K562 (cell line): ENCODE results near the gene LAP3.

Experiments used
- CREM ChIP-seq: IDR thresholded peaks from 2 replicates; pipeline ENCODE4 v1.6.1; 2014; ENCODE audit warnings: antibody characterized with exemption, low read depth
- HES1 ChIP-seq: fragments of 450-650 bp; IDR thresholded peaks from 2 replicates; pipeline ENCODE4 v1.6.1; 2016; ENCODE audit warnings: low read depth, mild to moderate bottlenecking, moderate library complexity
- PHF20 ChIP-seq: fragments of 450-650 bp; IDR thresholded peaks from 2 replicates; pipeline ENCODE4 v1.6.1; 2018; ENCODE audit not compliant: partially characterized antibody
- POLR2H ChIP-seq: IDR thresholded peaks from 2 replicates; pipeline ENCODE4 v1.6.1; 2016; ENCODE audit warnings: missing genetic modification characterization, low read depth, mild to moderate bottlenecking, control low read depth, missing compliant biosample characterization, moderate library complexity
- RREB1 ChIP-seq: fragments of 250-450 bp; sonication (Bioruptor Pico); IDR thresholded peaks from 2 replicates; pipeline ENCODE4 v1.4.0; 2020
- SIN3A ChIP-seq, 2 experiments: fragments of 150-350 bp in 1 of 2; IDR thresholded peaks; 2 replicates each; pipeline ENCODE4 v1.6.1; 2011 to 2016; ENCODE audit warnings: borderline replicate concordance in 2 of 2, low read depth in 2 of 2, low read length in 2 of 2, mild to moderate bottlenecking in 2 of 2, moderate library complexity in 2 of 2; ENCODE audit not compliant: control insufficient read depth in 1 of 2
- TAF1 ChIP-seq: IDR thresholded peaks from 2 replicates; pipeline ENCODE4 v1.6.1; 2011; ENCODE audit warnings: mild to moderate bottlenecking, low read length, moderate library complexity; ENCODE audit not compliant: insufficient read depth, control insufficient read depth, severe bottlenecking; ENCODE audit errors: extremely low read depth
- WHSC1 ChIP-seq: IDR thresholded peaks from one replicate; pipeline ENCODE4 v1.6.1; 2012; ENCODE audit warnings: low read length, control low read depth, inconsistent platforms
- YY1 ChIP-seq, 3 experiments: IDR thresholded peaks; 2 replicates each; pipeline ENCODE4 v1.6.1; 2011; ENCODE audit warnings: low read length in 2 of 3, mild to moderate bottlenecking in 2 of 3, moderate library complexity in 2 of 3, borderline replicate concordance in 1 of 3, control low read depth in 1 of 3, low read depth in 1 of 3; ENCODE audit not compliant: insufficient read depth in 3 of 3, insufficient replicate concordance in 2 of 3, control insufficient read depth in 1 of 3, insufficient read length in 1 of 3; ENCODE audit errors: extremely low read depth in 1 of 3
- ZBTB26 ChIP-seq: fragments of 450-650 bp; formaldehyde crosslinking; IDR thresholded peaks from 2 replicates; pipeline ENCODE4 v1.4.0; 2022; ENCODE audit warnings: missing genetic modification characterization
- ZNF217 ChIP-seq: sonication (generic); formaldehyde crosslinking; IDR thresholded peaks from 2 replicates; pipeline ENCODE4 v1.8.0; 2022; ENCODE audit warnings: mild to moderate bottlenecking, missing genetic modification reagents
- ZNF316 ChIP-seq: fragments of 450-650 bp; IDR thresholded peaks from 2 replicates; pipeline ENCODE4 v1.6.1; 2016

DNA sequence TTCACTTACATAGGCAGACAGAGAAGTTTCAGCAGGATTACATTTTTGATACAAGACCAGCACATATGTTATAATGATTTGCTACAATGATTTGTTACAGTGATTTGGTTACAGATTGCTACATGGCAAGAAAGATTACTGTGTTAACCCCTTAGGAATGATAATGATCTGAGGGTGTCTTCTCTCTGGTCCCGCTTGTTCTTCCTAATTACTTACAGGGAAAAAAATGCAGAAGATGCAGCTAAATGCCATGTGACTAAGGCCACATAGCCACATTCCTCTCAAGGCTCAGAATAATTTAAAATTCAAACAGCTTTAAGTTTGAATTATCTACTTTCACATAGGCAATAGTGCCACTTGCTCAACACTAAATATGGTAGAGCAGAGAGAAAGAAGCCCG lies 9.7 kb upstream of the LAP3 start:
- TF ChIP-seq WHSC1 = no peak
- no peak for TF ChIP-seq YY1 (IDR thresholded peaks at IDR 0.05; ENCODE audit: borderline replicate concordance in 1 of 3, control insufficient read depth in 1 of 3, extremely low read depth in 1 of 3, insufficient read depth in 3 of 3, insufficient read length in 1 of 3, insufficient replicate concordance in 2 of 3, low read depth in 1 of 3, low read length in 2 of 3)
- no peak for TF ChIP-seq PHF20
- TF ChIP-seq HES1 = no peak
- TF ChIP-seq ZBTB26 (CRISPR knock-in tag) = no peak
- no peak for TF ChIP-seq ZNF217 (CRISPR knock-in tag)
- TF ChIP-seq RREB1 = no peak
- TF ChIP-seq TAF1 = no peak
- no peak for TF ChIP-seq CREM
- TF ChIP-seq SIN3A (IDR thresholded peaks at IDR 0.05; ENCODE audit: borderline replicate concordance in 2 of 2, control insufficient read depth in 1 of 2, low read depth in 2 of 2, low read length in 2 of 2) = no peak
- no peak for TF ChIP-seq POLR2H (tag)
- TF ChIP-seq ZNF316 = no peak
